Stimulated activated CD8-positive, alpha-beta memory T cell treated with anti-CD3 and anti-CD28 coated beads, Interleukin-15, amount 100 ng/mL, for 24 hours (primary cell): ENCODE data around the gene SHROOM1.

Source experiments
- DNase-seq: peaks from one replicate; pipeline ENCODE4 v3.0.0-alpha.2; 2020; ENCODE audit warnings: low read depth

SHROOM1 gene

GRCh38 chr5:132825033-132825833 lies 5.2 kb downstream of the SHROOM1 start:
- no peak for DNase-seq

GRCh38 chr5:132824426-132824825 lies 6.0 kb downstream of the SHROOM1 start:
- DNase-seq, result no peak

GRCh38 chr5:132823481-132824050 lies 6.9 kb downstream of the SHROOM1 start:
- no peak for DNase-seq

- DNase-seq, result no peak
These were observed 7.6 kb downstream of the SHROOM1 start for GRCh38 chr5:132822650-132823480.

- no peak for DNase-seq
These were observed 8.7 kb downstream of the SHROOM1 start for GRCh38 chr5:132821791-132822190.

GRCh38 chr5:132821350-132821749 lies 9.1 kb downstream of the SHROOM1 start:
- no peak for DNase-seq

GRCh38 chr5:132820162-132820754 lies 10.2 kb downstream of the SHROOM1 start:
- DNase-seq, result peak; percentile 84

GRCh38 chr5:132819468-132819867 lies 11.0 kb downstream of the SHROOM1 start:
- no peak for DNase-seq

GRCh38 chr5:132817011-132817410 lies 13.4 kb downstream of the SHROOM1 start:
- no peak for DNase-seq

- no peak for DNase-seq
These were observed 13.9 kb downstream of the SHROOM1 start for GRCh38 chr5:132816554-132816953.

- no peak for DNase-seq
These were observed 14.4 kb downstream of the SHROOM1 start for GRCh38 chr5:132816083-132816482.

- no peak for DNase-seq
These were observed 15.0 kb downstream of the SHROOM1 start for GRCh38 chr5:132815454-132815853.

GRCh38 chr5:132814503-132815294 lies 15.7 kb downstream of the SHROOM1 start:
- DNase-seq, result no peak

GRCh38 chr5:132813599-132814502 lies 16.6 kb downstream of the SHROOM1 start:
- no peak for DNase-seq

GRCh38 chr5:132812781-132813598 lies 17.5 kb downstream of the SHROOM1 start, which contains the start of gene SOWAHA:
Gene SOWAHA (plus strand): TSS chr5:132813302. CDS start chr5:132813622, 320 bp downstream.
- DNase-seq, result no peak

- DNase-seq, result no peak
These were observed 18.2 kb downstream of the SHROOM1 start for GRCh38 chr5:132812123-132812765.

GRCh38 chr5:132810605-132811004 lies 19.8 kb downstream of the SHROOM1 start:
- no peak for DNase-seq

GRCh38 chr5:132808866-132809265 lies 21.6 kb downstream of the SHROOM1 start:
- no peak for DNase-seq

GRCh38 chr5:132808448-132808847 lies 22.0 kb downstream of the SHROOM1 start:
- no peak for DNase-seq
